Brain microvascular endothelial cell (primary cell): ENCODE data around the gene MAN1C1.

Experiments
- DNase-seq: peaks from one replicate; pipeline ENCODE4 v3.0.0-alpha.2; 2020
- H3K27ac ChIP-seq: fragments of 250-450 bp; sonication (Bioruptor Pico); 2 replicates; pipeline ENCODE4 v1.5.1; 2020; ENCODE audit warnings: mild to moderate bottlenecking, moderate library complexity
- H3K27me3 ChIP-seq: fragments of 250-450 bp; sonication (Bioruptor Pico); replicated peaks from 2 replicates; pipeline ENCODE4 v1.5.1; 2020; ENCODE audit warnings: mild to moderate bottlenecking
- H3K36me3 ChIP-seq: fragments of 250-450 bp; sonication (Bioruptor Pico); replicated peaks from 2 replicates; pipeline ENCODE4 v1.5.1; 2020; ENCODE audit warnings: mild to moderate bottlenecking
- H3K4me3 ChIP-seq: 2 replicates; pipeline ENCODE4 v1.5.1; 2011; ENCODE audit warnings: low read depth, mild to moderate bottlenecking, control low read depth, low read length, moderate library complexity
- in situ Hi-C: cut with HindIII; loops from 2 replicates; pipeline ENCODE4 v1.10.0; 2017; ENCODE audit warnings: low sequenced_read_pairs, low pct_ligation_motif_present
- TF ChIP-seq, protein P1 (sequence below): IDR thresholded peaks from 2 replicates; pipeline ENCODE4 v1.5.1; 2011; ENCODE audit warnings: low read depth, mild to moderate bottlenecking, moderate library complexity, low read length, control low read depth, inconsistent platforms; ENCODE audit errors: missing control alignments

MAN1C1 gene

GRCh38 chr1:25704267-25704691 is 87.7 kb downstream of the MAN1C1 start:
- no peak for DNase-seq
- Histone ChIP-seq H3K4me3 (no peak overlapping the region), H3K27ac (no peak overlapping the region), H3K27me3 (no peaks in the 10 kb centered on the region), H3K36me3 (no peaks in the 10 kb centered on the region)
- TF ChIP-seq, protein P1, sequence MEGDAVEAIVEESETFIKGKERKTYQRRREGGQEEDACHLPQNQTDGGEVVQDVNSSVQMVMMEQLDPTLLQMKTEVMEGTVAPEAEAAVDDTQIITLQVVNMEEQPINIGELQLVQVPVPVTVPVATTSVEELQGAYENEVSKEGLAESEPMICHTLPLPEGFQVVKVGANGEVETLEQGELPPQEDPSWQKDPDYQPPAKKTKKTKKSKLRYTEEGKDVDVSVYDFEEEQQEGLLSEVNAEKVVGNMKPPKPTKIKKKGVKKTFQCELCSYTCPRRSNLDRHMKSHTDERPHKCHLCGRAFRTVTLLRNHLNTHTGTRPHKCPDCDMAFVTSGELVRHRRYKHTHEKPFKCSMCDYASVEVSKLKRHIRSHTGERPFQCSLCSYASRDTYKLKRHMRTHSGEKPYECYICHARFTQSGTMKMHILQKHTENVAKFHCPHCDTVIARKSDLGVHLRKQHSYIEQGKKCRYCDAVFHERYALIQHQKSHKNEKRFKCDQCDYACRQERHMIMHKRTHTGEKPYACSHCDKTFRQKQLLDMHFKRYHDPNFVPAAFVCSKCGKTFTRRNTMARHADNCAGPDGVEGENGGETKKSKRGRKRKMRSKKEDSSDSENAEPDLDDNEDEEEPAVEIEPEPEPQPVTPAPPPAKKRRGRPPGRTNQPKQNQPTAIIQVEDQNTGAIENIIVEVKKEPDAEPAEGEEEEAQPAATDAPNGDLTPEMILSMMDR, result no peak
- in situ Hi-C loops, result no loop called here

DNA sequence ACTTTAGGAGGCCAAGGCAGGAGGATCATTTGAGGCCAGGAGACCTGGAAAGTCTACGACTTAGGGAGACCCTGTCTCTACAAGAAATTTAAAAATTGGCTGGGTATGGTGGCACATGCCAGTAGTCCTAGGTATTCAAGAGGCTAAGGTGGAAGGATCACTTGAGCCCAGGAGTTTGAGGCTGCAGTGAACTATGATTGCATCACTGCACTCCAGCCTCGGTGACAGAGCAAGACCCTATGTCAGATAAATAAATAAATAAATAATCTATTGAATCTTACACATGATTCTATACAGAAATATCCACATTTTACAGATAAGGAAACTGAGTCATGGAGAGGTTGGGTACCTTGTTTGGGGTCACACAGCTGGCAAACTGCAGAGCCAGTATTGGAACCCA is 89.1 kb downstream of the MAN1C1 start:
- TF ChIP-seq, protein P1, result no peak
- Histone ChIP-seq H3K4me3 (no peak overlapping the region), H3K27ac (no peak overlapping the region), H3K27me3 (no peaks in the 10 kb centered on the region), H3K36me3 (no peaks in the 10 kb centered on the region)
- in situ Hi-C loops, result no loop called here
- DNase-seq, result no peak

- TF ChIP-seq, protein P1, result no peak
- DNase-seq, result no peak
- in situ Hi-C loops, result no loop called here
These were observed 89.8 kb downstream of the MAN1C1 start for GRCh38 chr1:25706146-25707089.

DNA sequence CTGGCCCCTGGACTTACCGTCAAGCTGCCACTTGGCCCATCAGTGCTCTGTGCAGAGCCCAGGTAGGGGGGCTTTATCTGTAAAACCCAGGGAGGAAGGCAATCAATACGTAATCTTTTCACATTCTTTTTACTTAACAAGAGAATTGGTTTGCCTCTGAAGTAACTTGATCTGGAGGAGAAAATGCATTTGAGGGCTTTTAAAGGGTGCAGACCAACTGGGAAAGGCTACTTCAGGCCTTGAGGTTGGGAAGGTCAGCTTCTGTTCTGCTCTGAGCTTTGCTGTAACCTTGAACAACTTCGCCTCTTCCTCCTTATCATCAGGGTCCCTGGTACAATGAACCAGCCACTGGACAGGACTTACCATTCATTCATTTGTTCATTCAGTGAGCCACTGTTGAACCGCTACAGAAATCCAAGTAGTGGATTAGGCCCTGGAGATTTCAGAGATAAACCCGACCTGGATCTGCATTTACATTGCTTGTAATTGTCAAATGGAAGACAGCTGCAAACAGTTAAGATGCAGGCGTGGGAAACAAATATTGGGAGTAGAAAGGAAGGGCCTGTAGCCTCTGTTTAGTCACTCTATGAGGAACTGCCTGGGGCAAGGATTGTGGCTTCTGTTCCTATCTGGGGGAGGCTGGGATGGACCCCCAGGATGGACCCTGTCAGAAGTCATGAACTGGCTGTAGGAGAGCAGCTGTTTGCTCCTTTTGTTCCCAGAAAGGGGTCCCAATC is 90.9 kb downstream of the MAN1C1 start:
- no peak for DNase-seq
- in situ Hi-C loops, result no loop called here
- H3K36me3 ChIP-seq, result no peaks in the 10 kb centered on the region
- H3K4me3 ChIP-seq, result no peak overlapping the region
- H3K27ac ChIP-seq, result peak overlapping the region; percentile 35
- no peaks in the 10 kb centered on the region for H3K27me3 ChIP-seq
- TF ChIP-seq, protein P1, result no peak

More at GRCh38 chr1:25706146-25707089, 89.8 kb downstream of the MAN1C1 start:
- no peak overlapping the region for H3K27ac ChIP-seq
- H3K4me3 ChIP-seq, result no peak overlapping the region
- H3K36me3 ChIP-seq, result no peaks in the 10 kb centered on the region
- no peaks in the 10 kb centered on the region for H3K27me3 ChIP-seq

DNA sequence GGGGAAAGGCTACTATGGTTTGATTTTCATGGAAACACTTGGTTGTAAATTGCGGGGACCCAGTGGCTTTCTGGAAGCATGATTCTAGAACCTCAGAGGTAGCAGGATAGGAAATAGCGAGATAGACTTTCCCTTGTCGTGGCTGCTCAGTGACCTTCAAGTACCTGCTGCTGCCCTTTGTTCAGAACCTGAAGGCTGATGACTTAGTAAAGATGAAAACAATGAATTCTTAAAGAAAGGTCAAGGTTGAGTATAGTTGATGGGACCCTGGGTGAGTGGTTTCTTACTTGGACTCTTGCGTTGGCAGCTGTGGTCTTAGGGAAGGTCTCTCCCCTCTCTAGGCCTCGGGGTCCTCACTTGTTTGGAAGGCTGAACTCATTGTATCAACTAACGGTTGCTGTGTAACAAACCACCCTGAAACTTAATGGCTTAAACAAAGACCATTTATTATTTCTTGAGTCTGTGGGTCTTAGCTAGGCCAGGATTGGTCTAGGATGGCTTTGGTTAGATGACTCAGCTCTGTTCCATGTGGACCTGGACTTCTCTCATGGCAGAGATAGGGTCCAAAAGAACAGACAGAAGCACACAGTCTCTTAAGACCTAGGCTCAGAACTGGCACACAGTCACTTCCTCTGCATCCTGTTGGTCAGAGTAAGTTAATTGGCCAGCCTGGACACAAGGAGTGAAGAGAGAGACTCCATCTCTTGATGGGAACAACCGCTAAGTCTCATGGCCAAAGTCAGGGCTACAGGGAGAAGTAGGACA is 94.2 kb downstream of the MAN1C1 start:
- Histone ChIP-seq H3K27me3 (no peaks in the 10 kb centered on the region), H3K27ac (peak overlapping the region; percentile 48), H3K36me3 (no peaks in the 10 kb centered on the region), H3K4me3 (no peak overlapping the region)
- no peak for DNase-seq
- in situ Hi-C loops, result no loop called here
- TF ChIP-seq, protein P1, result no peak
